Fibroblast of the conjunctiva (primary cell): ENCODE data around the gene ACTR1A.
"Not testable (repeated sequence)": the region's sequence is repeated elsewhere in the genome, so short reads cannot be mapped to it uniquely, and the experiment has no call there.

Experiments used
- DNase-seq: peaks from one replicate; pipeline ENCODE4 v3.0.0-alpha.2; 2010; ENCODE audit warnings: low read depth

ACTR1A gene

GRCh38 chr10:102484021-102484420, 18.5 kb downstream of the ACTR1A start:
- DNase-seq = no peak

- no peak for DNase-seq
Observed at GRCh38 chr10:102480396-102480795, 22.1 kb downstream of the ACTR1A start.

- no peak for DNase-seq
Observed at GRCh38 chr10:102479651-102480050, 22.9 kb downstream of the ACTR1A start.

GRCh38 chr10:102476466-102477141, 25.9 kb downstream of the ACTR1A start:
- DNase-seq = no peak

GRCh38 chr10:102475451-102476040, 27.0 kb downstream of the ACTR1A start:
- no peak for DNase-seq

- no peak for DNase-seq
Observed at GRCh38 chr10:102473445-102474331, 28.8 kb downstream of the ACTR1A start.

GRCh38 chr10:102470579-102471546, 31.6 kb downstream of the ACTR1A start:
- DNase-seq = no peak

- no peak for DNase-seq
Observed at GRCh38 chr10:102468683-102469082, 33.8 kb downstream of the ACTR1A start.

- DNase-seq = no peak
Observed at GRCh38 chr10:102467971-102468438, 34.5 kb downstream of the ACTR1A start.

- DNase-seq = no peak
Observed at GRCh38 chr10:102467318-102467717, 35.2 kb downstream of the ACTR1A start.

- no peak for DNase-seq
Observed at GRCh38 chr10:102465466-102465865, 37.0 kb downstream of the ACTR1A start.

GRCh38 chr10:102463983-102464382, 38.5 kb downstream of the ACTR1A start:
- DNase-seq = no peak

GRCh38 chr10:102462512-102463054, 39.9 kb downstream of the ACTR1A start:
- no peak for DNase-seq

- peak; percentile 54 for DNase-seq
Observed at GRCh38 chr10:102461187-102462054, 41.1 kb downstream of the ACTR1A start.

- DNase-seq = no peak
Observed at GRCh38 chr10:102460836-102461186, 41.7 kb downstream of the ACTR1A start.

GRCh38 chr10:102458656-102459055, 43.9 kb downstream of the ACTR1A start:
- DNase-seq = no peak

- DNase-seq = no peak
Observed at GRCh38 chr10:102457591-102458150, 44.8 kb downstream of the ACTR1A start.

- DNase-seq = peak; percentile 85
Observed at GRCh38 chr10:102455893-102456471, 46.5 kb downstream of the ACTR1A start.

GRCh38 chr10:102454662-102455487, 47.6 kb downstream of the ACTR1A start:
- not testable (repeated sequence) for DNase-seq
